Left ventricle myocardium superior (tissue), 1 donor: ENCODE results near the gene BRPF3. TPM values are rescaled to one million over a fixed set of nuclear protein-coding genes. Genes with fewer than 3 reads are reported as not detected.

Experiments used
- ATAC-seq: fragments of 200-7000 bp; cut with Tn5 transposase; one replicate; pipeline ENCODE4 v1.9.1; 2020; ENCODE audit warnings: mild to moderate bottlenecking, moderate library complexity
- DNase-seq: peaks from one replicate; pipeline ENCODE4 v3.0.0-alpha.2; 2020
- intact Hi-C: fragments of 100-400 bp; cut with micrococcal nuclease; formaldehyde crosslinking; loops from one replicate; pipeline ENCODE4 v1.11.0; 2022
- total RNA-seq: library from RNA; stranded (reverse); fragmentation: NEBNext Ultra II Directional; extraction: Animal tissue kit (Norgen Biotek cat#: 25700); gene quantifications from one replicate; pipeline ENCODE4 v1.2.1, GENCODE V29; 2021
- donor health status: DM: no; HTN: yes; CAD: no; lungs with severe emphysema.

Gene BRPF3
- total RNA-seq, 1 donor from 2014 or later = 23.5 TPM

- ATAC-seq (no peak), DNase-seq (no peak)
- intact Hi-C loops = no loop called here
Measured at GRCh38 chr6:36252005-36252404, 55.5 kb downstream of the BRPF3 start.

GRCh38 chr6:36263390-36264000 lies 67.0 kb downstream of the BRPF3 start:
- DNase-seq (no peak), ATAC-seq (no peak)
- intact Hi-C loops = no loop called here

GRCh38 chr6:36265744-36266143 lies 69.2 kb downstream of the BRPF3 start:
- intact Hi-C loops = no loop called here
- DNase-seq (no peak), ATAC-seq (no peak)

GRCh38 chr6:36266913-36267644 lies 70.5 kb downstream of the BRPF3 start:
- DNase-seq = no peak
- intact Hi-C loops = no loop called here

GRCh38 chr6:36267731-36268477 lies 71.4 kb downstream of the BRPF3 start:
- DNase-seq (no peak), ATAC-seq (no peak)
- intact Hi-C loops = no loop called here

More at GRCh38 chr6:36266913-36267644, 70.5 kb downstream of the BRPF3 start:
- ATAC-seq = no peak

- no peak for DNase-seq
- intact Hi-C loops = no loop called here
- ATAC-seq = peak; percentile 63
Measured at GRCh38 chr6:36268478-36269275, 72.1 kb downstream of the BRPF3 start.

- DNase-seq (no peak), ATAC-seq (no peak)
- intact Hi-C loops = no loop called here
Measured at GRCh38 chr6:36269834-36270705, 73.5 kb downstream of the BRPF3 start, which contains the start of gene PNPLA1. TSS of gene PNPLA1 (plus strand) at chr6:36270060. CDS start at chr6:36270460, 400 bp downstream.

- no peak for ATAC-seq
- intact Hi-C loops = no loop called here
- no peak for DNase-seq
Measured at GRCh38 chr6:36272234-36272633, 75.7 kb downstream of the BRPF3 start.

- intact Hi-C loops = no loop called here
- ATAC-seq (no peak), DNase-seq (no peak)
Measured at GRCh38 chr6:36273067-36273466, 76.5 kb downstream of the BRPF3 start.

GRCh38 chr6:36273802-36274514 lies 77.4 kb downstream of the BRPF3 start:
- no peak for DNase-seq
- ATAC-seq = no peak
- intact Hi-C loops = no loop called here

- ATAC-seq = no peak
- DNase-seq = no peak
- intact Hi-C loops = no loop called here
Measured at GRCh38 chr6:36276581-36277536, 80.3 kb downstream of the BRPF3 start.

GRCh38 chr6:36277946-36278470 lies 81.5 kb downstream of the BRPF3 start:
- intact Hi-C loops = no loop called here
- DNase-seq (no peak), ATAC-seq (no peak)

GRCh38 chr6:36280467-36280866 lies 83.9 kb downstream of the BRPF3 start:
- DNase-seq (no peak), ATAC-seq (no peak)
- intact Hi-C loops = no loop called here

- intact Hi-C loops = no loop called here
- DNase-seq = no peak
- no peak for ATAC-seq
Measured at GRCh38 chr6:36280983-36281382, 84.4 kb downstream of the BRPF3 start.
